HG02798 (cell line): ENCODE data around the gene MOB2.
"Not testable (repeated sequence)": the region's sequence is repeated elsewhere in the genome, so short reads cannot be mapped to it uniquely, and the experiment has no call there.

Source experiments
- ATAC-seq: cut with Tn5 transposase; IDR thresholded peaks from one replicate; pipeline ENCODE4 v1.9.1; 2021; ENCODE audit warnings: mild to moderate bottlenecking; ENCODE audit not compliant: unreplicated experiment, poor library complexity

MOB2 gene

DNA sequence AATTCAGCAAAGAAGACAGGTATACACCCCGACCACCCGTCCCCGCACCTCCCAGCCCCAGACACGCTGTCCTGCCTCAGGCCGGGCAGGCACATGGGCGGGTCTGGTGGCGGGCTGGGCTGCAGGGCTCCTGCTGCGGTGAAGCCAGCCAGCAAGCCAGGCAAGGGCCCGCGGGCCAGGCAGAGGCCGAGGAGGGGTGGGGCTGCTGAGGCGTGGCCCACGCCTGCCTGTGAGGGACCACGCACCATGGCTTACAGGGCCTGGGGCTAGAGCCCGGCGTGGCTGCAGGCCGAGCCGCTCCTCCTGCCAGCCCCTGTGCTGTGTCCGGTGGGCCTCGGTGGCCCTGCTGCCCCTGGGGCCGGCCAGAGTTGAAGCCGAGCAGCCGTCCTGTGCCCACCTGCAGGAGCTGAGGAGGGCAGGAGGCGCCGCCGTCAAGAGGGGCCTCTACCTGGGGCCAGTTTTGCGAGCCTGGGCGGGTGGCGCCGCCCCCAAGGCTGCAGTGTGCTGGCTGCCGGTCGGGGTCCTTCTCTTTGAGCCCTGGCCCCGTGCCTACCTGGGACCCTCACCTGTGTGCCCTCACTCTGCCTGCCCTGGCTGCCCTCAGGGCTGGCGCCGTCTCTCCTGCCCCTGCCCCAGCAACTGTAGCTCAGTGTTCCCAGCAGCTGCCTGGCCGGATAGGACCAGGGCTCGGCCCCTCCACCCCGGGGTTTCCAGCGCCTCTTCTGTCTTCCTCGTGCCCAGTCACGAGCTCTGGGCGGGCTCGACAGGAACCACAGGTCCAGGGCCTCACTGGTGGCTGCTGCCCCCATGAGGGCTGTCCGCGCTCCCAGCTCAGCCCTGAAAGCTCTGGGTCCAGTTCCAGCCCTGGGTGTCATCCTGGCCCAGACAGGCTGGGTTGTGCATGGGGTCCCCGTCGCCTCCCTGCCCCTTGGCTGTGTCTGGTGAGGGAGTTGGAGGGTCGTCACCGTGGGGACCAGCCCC lies 38.4 kb downstream of the MOB2 start:
- no peak for ATAC-seq

DNA sequence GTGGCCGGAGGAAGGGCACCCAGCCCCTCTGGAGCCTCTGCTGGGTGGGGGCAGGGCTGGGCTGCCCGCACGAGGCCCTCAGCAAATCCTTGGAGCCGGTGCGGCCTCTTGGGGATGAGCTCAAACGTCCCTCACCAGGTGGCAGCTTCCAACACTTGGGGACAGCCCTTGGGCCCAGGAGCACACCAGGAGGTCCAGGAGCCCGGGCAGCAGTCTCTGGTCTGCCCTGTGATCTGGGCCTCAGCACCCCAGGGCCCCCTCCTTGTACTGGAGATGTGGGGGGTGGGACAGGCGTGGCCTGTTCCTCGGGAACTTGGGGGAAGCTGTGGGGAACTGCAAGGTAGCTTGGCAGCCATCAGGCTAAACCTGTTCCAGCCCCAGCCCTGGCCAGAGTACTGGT lies 40.0 kb downstream of the MOB2 start:
- no peak for ATAC-seq

DNA sequence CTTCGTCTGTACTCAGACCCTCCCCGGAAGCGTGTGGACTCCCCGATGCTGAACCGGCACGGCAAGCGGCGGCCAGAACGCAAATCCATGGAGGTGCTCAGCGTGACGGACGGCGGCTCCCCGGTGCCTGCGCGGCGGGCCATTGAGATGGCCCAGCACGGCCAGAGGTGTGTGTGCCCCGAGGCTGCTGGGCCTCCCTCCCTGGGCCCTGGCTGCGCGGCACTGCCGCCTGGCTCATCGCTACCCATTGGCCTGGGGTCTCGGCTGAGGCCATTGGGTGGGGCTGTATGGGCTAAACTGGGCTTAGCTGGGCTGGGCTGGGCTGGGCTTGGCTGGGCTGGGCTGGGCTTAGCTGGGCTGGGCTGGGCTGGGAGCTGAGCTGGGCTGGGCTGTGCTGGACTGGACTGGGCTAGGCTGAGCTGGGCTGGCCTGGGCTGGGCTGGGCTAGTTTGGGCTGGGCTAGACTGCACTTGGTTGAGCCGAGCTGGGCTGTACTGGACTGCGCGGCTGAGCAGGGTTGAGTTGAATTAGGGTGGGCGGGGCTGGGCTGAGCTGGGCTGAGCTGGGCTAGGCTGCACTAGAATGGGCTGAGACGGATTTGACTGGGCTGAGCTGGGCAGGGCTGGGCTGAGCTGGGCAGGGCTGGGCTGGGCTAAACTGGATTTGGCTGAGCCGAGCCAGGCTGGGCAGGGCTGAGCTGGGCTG lies 40.7 kb downstream of the MOB2 start:
- ATAC-seq, result no peak

DNA sequence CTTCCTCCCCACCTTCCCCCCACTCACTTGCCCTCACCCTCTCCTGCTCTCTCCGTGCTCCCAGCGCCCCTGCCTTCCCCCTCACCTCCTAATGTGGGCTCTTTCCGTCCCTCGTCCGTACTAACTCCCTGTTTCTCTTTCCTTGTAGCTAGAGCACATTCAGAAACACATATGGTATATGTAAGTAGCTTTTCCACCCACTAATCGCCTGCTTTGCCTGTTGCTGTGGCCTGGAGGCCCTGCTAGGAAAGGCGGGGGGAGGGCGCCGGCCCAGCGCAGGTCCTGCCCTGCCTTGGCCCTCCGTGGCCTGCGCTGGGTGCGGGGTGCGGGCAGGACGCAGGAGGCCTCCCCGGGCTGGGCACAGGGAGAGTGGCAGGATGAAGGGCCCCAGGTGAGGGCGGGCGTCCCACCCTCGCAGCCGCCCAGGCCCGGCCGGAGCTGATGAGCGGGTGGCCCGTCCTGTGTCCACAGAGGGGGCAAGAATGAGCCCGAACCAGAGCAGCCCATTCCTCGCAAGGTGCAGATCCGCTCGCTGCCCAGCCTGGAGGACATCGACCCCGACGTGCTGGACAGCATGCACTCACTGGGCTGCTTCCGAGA lies 41.7 kb downstream of the MOB2 start:
- no peak for ATAC-seq

DNA sequence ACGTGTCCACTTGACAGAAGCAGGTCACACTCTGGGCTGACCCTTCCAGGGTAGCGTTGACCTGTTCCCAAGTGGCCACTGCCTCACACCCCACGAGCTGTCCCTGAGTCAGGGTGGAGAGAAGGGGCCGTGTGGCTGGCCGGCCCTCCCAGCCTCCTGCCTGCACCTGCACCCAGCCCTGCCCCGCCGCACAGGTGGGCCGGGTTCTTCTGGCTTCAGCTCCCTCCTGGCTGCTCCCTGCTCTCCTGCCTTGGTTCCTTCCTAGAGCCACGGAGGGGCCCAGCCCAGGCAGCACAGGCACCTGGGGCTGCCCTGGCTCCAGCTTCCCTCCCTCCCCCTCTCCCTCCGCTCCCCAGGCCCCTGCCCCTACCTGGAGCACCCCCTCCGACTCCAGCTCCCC lies 42.3 kb downstream of the MOB2 start:
- no peak for ATAC-seq

DNA sequence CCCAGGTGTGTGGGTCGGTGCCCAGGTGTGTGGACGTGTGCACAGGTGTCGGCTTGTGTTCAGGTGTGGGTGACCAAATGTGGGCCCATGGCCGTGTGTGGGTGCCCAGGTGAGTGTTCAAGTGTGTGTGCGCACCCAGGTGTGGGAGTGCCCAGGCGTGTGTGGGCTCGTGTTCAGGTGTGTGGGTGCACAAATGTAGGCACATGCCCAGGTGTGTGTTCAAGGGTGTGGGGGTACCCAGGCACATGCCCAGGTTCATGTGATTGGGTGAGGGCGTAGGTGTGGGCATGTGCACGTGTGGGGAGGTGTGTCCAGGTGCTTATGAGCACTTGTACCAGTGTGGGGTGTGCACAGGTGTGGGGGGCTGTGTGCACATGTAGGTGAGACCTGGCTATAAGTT lies 42.8 kb downstream of the MOB2 start:
- no peak for ATAC-seq

DNA sequence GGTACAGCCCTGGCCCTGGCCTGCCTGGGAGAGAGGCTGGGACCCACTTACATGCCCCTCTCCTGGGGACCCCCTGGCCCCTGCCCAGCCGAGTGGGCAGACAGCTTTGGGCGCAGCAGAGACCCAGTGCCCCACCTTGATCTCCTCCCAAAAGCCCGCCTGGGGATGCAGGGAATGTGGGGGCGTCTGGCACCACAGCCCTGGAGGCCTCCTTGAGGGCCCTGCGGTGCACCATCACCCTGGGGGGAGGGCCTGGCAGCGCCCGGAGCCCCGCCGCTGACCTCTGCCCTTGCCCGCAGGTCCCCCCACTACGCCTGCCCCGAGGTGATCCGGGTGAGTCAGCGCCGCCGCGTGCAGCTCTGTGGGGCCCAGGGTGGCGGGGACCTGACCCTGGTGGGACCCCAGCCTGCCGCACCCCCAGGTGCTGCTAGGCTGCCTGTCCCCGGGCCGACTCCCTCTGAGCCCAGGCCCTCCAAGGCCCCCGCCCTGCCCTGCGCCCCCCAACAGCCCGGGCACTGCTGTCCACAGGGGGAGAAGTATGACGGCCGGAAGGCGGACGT lies 43.7 kb downstream of the MOB2 start:
- ATAC-seq, result no peak

DNA sequence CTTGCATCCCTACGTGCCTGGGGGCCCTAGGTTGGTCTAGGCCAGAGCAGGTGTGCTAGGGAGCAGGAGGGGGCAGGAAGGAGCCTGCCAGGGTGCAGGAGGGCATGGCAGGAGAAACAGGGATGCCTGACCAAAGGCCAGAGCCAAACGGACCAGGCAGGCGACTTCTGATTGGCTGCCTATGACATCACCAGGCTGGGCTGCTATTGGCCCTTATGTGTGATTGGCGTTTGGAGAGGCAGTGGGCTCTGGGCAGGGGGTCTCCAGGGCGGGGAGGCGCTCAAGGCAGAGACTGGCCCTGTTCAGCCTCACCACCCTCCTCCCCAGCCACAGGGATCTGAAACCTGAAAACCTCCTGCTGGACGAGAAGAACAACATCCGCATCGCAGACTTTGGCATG lies 44.4 kb downstream of the MOB2 start:
- no peak for ATAC-seq

DNA sequence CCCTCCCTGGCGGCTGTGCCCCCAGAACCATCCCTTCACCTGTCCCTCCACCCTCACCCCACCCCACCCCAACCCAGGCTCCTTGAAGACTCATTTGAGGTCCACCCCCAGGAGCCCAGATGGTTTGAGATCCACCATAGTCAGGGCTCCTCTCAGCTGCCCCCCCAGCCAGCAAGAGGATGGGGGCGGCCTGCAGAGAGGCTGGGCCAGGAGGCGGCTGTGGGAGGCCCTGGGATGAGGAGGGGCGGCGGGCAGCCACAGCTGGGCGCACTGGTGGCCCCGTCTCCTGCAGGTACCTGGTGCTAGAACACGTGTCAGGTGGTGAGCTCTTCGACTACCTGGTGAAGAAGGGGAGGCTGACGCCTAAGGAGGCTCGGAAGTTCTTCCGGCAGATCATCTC lies 46.1 kb downstream of the MOB2 start:
- ATAC-seq, result no peak

DNA sequence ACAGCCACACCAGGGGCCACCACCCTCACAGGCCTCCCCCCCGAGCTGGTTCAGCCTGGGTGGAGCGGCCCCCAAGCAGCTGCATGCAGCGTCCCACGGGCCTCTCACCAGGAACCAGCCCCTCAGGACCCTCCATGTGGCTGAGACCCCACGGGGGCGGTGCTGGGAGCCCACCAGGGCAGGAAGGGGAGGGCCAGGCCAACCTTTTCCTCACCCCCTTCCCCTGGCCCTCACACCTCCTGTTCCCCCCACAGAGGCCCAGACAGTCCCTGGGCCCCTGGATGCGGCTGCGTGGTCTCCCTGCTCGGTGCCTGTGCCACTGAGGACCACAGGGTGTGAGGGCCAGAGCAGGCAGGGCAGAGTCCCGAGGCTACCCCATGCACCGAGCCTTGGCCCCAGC lies 46.5 kb downstream of the MOB2 start:
- no peak for ATAC-seq

DNA sequence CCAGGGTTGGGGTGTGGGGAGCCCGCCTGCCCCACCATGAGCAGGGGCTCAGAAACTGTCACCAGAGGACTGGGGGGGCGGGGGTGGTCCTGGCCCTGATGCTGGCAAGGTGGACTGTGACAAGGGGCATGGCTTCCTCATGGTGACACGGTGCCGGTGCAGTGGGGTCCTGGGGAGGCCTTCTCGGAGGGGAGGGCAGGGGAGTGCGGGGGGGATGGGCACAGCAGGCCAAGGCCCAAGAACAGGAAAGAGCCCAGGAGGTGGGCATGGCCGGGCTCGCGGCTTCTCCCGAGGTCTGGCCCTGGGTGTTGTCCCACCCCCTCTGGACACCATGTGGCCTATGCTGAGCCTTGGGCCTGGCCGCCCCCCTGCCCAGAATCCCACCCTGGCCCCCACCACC lies 47.2 kb downstream of the MOB2 start:
- ATAC-seq, result no peak

DNA sequence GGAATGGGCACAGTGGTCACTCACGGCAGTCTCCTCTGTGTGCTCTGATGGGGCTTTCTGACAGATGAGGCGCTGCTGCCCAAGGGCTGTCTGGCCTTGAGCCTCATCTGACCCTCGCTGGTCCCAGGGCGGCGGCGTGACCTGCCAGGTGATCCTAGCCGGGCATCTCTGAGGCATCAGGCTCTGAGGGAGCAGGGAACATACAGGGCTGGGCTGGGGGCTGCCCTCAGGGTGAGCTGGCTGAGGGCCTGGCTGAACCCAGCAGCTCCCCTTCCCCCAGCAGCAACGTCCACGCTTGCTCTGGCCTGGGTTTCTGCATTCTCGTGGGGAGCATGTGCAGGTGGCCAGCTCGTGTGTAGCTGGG lies 47.6 kb downstream of the MOB2 start:
- ATAC-seq, result no peak

DNA sequence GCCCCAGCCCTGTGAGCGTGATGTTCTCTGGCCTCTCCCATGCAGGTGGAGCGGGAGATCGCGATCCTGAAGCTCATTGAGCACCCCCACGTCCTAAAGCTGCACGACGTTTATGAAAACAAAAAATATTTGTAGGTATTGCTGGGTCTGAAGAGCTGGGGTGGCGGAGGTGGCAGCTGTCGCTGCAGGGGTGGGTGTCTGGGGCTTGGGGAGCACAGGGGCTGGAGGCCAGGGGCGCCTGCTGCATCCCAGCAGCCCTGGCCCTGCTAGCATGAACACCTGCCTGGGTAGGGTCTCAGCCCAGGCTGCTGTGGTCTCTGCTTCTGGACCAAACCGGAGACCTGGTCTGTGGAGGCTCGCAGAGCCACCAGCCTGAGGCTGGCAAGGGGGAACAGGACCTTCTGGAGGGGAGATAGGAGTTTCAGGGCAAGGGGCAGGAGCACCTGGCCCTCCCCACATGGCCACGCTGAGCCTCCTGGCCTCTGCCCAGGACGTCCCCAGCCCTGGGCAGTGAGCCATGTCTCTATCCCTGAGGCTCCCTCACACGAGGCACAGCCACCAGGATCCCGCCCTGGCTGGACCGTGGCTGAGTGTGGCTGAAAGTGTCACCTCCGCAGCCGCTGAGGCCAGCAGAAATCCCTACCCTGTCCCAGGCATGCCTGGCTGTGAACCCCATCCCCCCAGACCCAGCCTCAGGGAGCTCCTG lies 48.2 kb downstream of the MOB2 start:
- no peak for ATAC-seq

DNA sequence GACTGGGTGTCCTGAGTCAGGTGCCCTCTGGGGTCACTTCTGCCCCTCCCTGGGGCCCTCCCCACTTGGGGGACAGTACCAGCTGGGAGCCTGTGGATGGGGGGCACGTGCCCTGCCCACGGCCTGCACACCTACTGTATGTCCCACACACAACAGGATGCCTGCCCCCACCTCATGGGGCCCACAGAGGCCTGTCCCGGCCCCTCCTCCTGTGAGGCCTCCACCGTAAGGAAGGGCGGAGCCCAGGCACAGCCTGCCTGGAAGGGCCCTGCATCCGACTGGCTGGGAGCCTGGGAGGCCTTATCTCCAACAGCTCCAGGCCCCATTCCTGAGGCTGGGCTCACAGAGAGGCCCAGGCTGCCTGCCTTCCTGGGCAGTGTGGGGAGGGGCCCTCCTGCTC lies 49.1 kb downstream of the MOB2 start:
- ATAC-seq, result no peak

DNA sequence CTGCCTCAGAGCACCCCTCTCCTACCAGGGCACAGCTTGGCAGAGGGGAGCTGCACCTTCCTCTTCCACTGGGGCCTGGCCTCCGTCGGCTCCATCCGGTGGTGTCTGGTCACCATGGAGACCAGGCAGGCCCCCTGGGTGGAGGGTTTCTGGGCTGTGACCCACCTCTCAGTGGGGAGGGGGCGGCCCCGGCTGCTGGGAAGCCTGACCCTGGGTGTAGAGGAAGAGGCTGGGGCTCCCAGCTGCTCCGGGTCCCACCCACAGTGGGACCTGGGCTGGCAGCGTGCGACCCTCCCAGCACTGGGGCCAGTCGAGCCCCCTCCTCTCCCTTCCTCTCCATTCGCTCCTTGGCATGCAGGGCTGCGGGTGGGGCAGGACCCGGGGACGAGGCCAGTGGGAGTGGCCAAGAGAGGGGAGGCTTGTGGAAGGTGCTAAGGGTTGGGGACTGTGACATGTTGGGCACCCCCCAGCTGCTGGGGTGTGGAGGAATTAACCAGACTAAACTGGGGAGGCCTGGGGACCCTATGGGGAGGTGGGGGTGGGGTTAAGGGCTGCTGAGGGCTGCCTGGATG lies 50.0 kb downstream of the MOB2 start:
- no peak for ATAC-seq

DNA sequence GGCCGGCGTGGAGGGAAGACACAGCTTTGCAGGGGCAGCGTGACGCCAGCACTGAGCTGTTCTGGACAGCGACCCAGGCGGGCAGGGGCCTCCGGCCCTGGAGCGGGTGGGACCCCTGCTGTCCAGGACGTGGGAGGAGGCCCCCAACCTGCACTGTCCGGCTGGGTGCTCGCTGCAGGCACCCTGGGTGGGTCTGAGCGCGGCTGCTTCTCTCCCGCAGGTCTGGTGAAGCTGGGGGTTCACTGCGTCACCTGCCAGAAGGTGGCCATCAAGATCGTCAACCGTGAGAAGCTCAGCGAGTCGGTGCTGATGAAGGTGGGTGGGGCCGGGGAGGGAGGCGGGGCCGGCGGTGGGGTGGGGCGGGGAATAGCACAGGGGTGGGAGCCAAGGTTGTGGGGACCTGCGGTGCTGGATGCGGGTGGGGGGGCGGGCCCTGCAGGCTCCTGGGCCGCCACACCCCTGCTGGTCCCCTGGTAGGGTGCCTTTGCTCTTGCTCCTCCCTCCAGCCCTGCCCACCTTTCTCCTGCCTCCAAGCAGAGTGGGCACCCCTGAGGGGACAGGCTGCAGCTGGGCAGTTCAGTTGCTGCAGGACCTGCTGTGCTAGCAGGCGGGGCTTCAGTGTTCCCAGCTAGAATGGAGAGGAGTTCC lies 50.6 kb downstream of the MOB2 start:
- no peak for ATAC-seq

DNA sequence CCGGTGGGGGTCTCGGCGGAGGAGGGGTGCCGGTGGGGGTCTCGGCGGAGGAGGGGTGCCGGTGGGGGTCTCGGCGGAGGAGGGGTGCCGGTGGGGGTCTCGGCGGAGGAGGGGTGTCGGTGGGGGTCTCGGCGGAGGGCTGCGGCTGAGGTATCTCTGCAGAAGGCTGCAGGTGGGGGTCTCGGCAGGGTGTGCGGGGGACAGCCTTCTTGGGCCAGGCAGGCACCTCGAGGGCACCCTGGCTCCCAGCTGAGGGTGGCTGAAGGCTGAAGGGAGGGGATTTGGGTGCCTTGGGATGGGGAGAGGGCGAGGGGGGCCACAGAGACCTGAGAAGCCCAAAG lies 51.1 kb downstream of the MOB2 start:
- not testable (repeated sequence) for ATAC-seq

DNA sequence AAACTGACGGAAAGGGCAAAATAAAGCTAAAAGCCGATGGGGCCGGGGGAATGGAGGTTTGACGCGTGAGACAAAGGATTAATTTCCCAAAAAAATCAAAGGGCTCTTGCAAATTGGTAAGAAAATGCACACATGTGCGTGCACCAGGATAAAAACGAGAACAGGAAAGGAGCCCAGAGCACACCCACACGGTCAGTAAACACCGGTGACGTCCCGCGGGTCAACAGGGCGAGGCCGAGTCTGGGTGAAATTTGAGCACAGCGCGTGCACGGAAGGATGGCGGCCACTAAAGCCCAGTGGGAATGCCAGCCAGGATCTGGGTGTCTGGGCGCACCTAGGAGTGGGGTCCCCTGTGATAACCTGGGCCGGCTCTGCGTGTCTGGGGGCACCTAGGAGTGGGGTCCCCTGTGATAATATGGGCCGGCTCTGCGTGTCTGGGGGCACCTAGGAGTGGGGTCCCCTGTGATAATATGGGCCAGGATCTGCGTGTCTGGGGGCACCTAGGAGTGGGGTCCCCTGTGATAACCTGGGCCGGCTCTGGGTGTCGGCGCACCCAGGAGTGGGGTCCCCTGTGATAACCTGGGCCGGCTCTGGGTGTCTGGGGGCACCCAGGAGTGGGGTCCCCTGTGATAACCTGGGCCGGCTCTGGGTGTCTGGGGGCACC lies 52.5 kb downstream of the MOB2 start:
- ATAC-seq, result no peak

DNA sequence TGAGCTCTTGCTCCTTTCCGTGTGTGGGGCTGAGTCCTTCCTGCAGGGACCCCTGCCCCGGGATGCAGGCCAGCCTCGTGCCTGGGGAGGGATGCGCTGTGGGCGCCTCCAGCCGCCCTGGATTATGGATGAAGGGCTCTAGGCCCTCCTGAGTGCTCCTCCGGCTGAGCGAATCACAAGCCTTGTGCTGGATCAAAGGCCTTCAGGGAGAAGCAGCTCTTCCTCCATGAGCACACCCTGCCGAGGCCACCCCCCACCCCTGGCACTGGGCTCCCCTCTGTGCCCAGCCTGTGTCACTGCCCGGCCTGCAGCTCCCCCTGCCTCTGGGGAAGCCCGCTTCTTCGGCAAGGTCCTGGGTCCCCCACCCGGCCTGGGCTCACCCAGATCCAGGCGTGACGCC lies 53.0 kb downstream of the MOB2 start:
- no peak for ATAC-seq
